ENCODE results near the gene NR3C2. TPM values are rescaled to one million over a fixed set of nuclear protein-coding genes. Genes with fewer than 3 reads are reported as not detected.

Gene NR3C2
- total RNA-seq, 1 experiment from 2014 or later = 2.8 TPM

- H3K36me3 ChIP-seq (ENCODE audit: low read depth, low read length) = no peaks in the 10 kb centered on the region
- H3K9ac ChIP-seq (ENCODE audit: low read length) = no peak overlapping the region
- H2AFZ ChIP-seq (ENCODE audit: low read length) = no peak overlapping the region
- H4K20me1 ChIP-seq (ENCODE audit: low read length) = no peaks in the 10 kb centered on the region
- H3K9me3 ChIP-seq (ENCODE audit: low read length) = no peaks in the 10 kb centered on the region
- ATAC-seq (no peak), DNase-seq (no peak)
- no peaks in the 10 kb centered on the region for H3K9me2 ChIP-seq (replicated peaks; ENCODE audit: low read length)
- H3K27ac ChIP-seq (ENCODE audit: low read length) = no peak overlapping the region
- no peak overlapping the region for H3K4me3 ChIP-seq (ENCODE audit: low read length)
- H3K4me2 ChIP-seq (ENCODE audit: low read length) = no peak overlapping the region
- H3K27me3 ChIP-seq (ENCODE audit: low read length) = no peaks in the 10 kb centered on the region
- H3K4me1 ChIP-seq (ENCODE audit: insufficient read depth, low read length) = no peaks in the 10 kb centered on the region
- no TSS peak for BruUV-seq (replicated peaks)
- H3K79me2 ChIP-seq (ENCODE audit: low read length) = no peaks in the 10 kb centered on the region
- H3F3A ChIP-seq (ENCODE audit: low read length, unreplicated experiment) = no peaks in the 10 kb centered on the region
- CTCF ChIA-PET = no interaction called here
- TF ChIP-seq EZH2phosphoT487 (IDR thresholded peaks at IDR 0.05; ENCODE audit: borderline replicate concordance, low read length) = no peak
- no peak for TF ChIP-seq CTCF (conservative IDR thresholded peaks at IDR 0.05; ENCODE audit: low read depth, low read length)
- no peak for TF ChIP-seq EZH2 (IDR thresholded peaks at IDR 0.05; ENCODE audit: low read length, unreplicated experiment)
- POLR2A ChIA-PET (ENCODE audit: unreplicated experiment) = no interaction called here
- intact Hi-C loops (cut with micrococcal nuclease) = no loop called here
Observed at GRCh38 chr4:148097801-148098200, 344.4 kb downstream of the NR3C2 start.

DNA sequence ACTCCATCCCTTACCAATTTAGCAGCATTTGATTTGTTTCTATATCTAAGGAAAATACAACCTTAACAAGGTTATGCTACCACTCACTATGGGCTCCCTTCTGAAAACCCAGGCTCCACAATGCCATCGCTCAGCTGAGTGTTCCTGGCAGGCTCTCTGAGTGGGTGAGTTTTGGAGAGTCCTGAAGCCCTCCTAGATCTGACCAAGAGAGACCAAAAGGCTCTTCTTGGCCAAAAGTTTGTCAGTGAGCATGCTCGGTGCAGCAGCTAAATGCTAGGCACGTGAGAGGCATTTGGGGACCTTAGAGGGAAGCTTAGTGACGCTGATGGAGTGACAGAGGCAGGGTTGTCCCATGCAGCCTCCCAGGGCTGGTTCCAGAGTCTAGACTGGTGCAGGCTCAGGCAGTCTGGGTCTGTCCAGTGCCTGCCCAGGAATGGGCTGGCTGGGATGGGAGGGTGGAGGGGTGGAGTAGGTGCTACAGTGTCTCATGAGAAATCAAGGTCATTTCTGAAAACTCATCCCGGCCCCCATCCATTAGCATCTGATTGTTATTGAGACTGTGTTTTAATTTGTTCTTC lies 346.8 kb downstream of the NR3C2 start:
- no TSS peak for BruUV-seq (replicated peaks)
- H3K4me1 ChIP-seq (ENCODE audit: insufficient read depth, low read length) = no peaks in the 10 kb centered on the region
- TF ChIP-seq CTCF (conservative IDR thresholded peaks at IDR 0.05; ENCODE audit: low read depth, low read length) = no peak
- TF ChIP-seq EZH2 (IDR thresholded peaks at IDR 0.05; ENCODE audit: low read length, unreplicated experiment) = no peak
- TF ChIP-seq EZH2phosphoT487 (IDR thresholded peaks at IDR 0.05; ENCODE audit: borderline replicate concordance, low read length) = no peak
- H2AFZ ChIP-seq (ENCODE audit: low read length) = no peak overlapping the region
- DNase-seq (no peak), ATAC-seq (no peak)
- H3K4me3 ChIP-seq (ENCODE audit: low read length) = no peak overlapping the region
- H3K79me2 ChIP-seq (ENCODE audit: low read length) = no peaks in the 10 kb centered on the region
- intact Hi-C loops (cut with micrococcal nuclease) = no loop called here
- H3K9me3 ChIP-seq (ENCODE audit: low read length) = no peaks in the 10 kb centered on the region
- ChIA-PET POLR2A (ENCODE audit: unreplicated experiment) (no interaction called here), CTCF (no interaction called here)
- H3K36me3 ChIP-seq (ENCODE audit: low read depth, low read length) = no peaks in the 10 kb centered on the region
- no peaks in the 10 kb centered on the region for H3F3A ChIP-seq (ENCODE audit: low read length, unreplicated experiment)
- no peak overlapping the region for H3K27ac ChIP-seq (ENCODE audit: low read length)
- no peak overlapping the region for H3K4me2 ChIP-seq (ENCODE audit: low read length)
- H3K27me3 ChIP-seq (ENCODE audit: low read length) = no peaks in the 10 kb centered on the region
- H3K9ac ChIP-seq (ENCODE audit: low read length) = no peak overlapping the region
- H4K20me1 ChIP-seq (ENCODE audit: low read length) = no peaks in the 10 kb centered on the region
- no peaks in the 10 kb centered on the region for H3K9me2 ChIP-seq (replicated peaks; ENCODE audit: low read length)

- TF ChIP-seq EZH2 (IDR thresholded peaks at IDR 0.05; ENCODE audit: low read length, unreplicated experiment) (no peak), CTCF (conservative IDR thresholded peaks at IDR 0.05; ENCODE audit: low read depth, low read length) (no peak), EZH2phosphoT487 (IDR thresholded peaks at IDR 0.05; ENCODE audit: borderline replicate concordance, low read length) (no peak)
- ChIA-PET POLR2A (ENCODE audit: unreplicated experiment) (no interaction called here), CTCF (no interaction called here)
- Histone ChIP-seq H3K9me3 (ENCODE audit: low read length) (no peaks in the 10 kb centered on the region), H3K9ac (ENCODE audit: low read length) (no peak overlapping the region), H3K27me3 (ENCODE audit: low read length) (no peaks in the 10 kb centered on the region), H3K36me3 (ENCODE audit: low read depth, low read length) (no peaks in the 10 kb centered on the region), H3K4me2 (ENCODE audit: low read length) (no peak overlapping the region), H3K4me3 (ENCODE audit: low read length) (no peak overlapping the region), H3K79me2 (ENCODE audit: low read length) (no peaks in the 10 kb centered on the region), H3K27ac (ENCODE audit: low read length) (no peak overlapping the region), H3K9me2 (replicated peaks; ENCODE audit: low read length) (no peaks in the 10 kb centered on the region), H3F3A (ENCODE audit: low read length, unreplicated experiment) (no peaks in the 10 kb centered on the region), H2AFZ (ENCODE audit: low read length) (no peak overlapping the region), H4K20me1 (ENCODE audit: low read length) (no peaks in the 10 kb centered on the region), H3K4me1 (ENCODE audit: insufficient read depth, low read length) (no peaks in the 10 kb centered on the region)
- ATAC-seq (no peak), DNase-seq (no peak)
- no TSS peak for BruUV-seq (replicated peaks)
- intact Hi-C loops (cut with micrococcal nuclease) = no loop called here
Observed at GRCh38 chr4:148094149-148094548, 348.1 kb downstream of the NR3C2 start.
